GM19099 (cell line): ENCODE measurements around the gene SH3PXD2A.

Source experiments
- POLR2A ChIP-seq: IDR thresholded peaks from 3 replicates; pipeline ENCODE4 v1.6.1; 2011; ENCODE audit warnings: low read depth; ENCODE audit not compliant: insufficient read length; ENCODE audit errors: extremely low read depth

The SH3PXD2A gene

GRCh38 chr10:103582331-103583123, 272.8 kb downstream of the SH3PXD2A start:
- TF ChIP-seq POLR2A = no peak

GRCh38 chr10:103581499-103581898, 273.9 kb downstream of the SH3PXD2A start:
- TF ChIP-seq POLR2A = no peak

- TF ChIP-seq POLR2A = no peak
Measured at GRCh38 chr10:103580430-103580829, 274.9 kb downstream of the SH3PXD2A start.

- TF ChIP-seq POLR2A = no peak
Measured at GRCh38 chr10:103580011-103580410, 275.4 kb downstream of the SH3PXD2A start.

GRCh38 chr10:103578782-103579382, 276.5 kb downstream of the SH3PXD2A start:
- no peak for TF ChIP-seq POLR2A

- TF ChIP-seq POLR2A = no peak
Measured at GRCh38 chr10:103576862-103577261, 278.5 kb downstream of the SH3PXD2A start.

GRCh38 chr10:103576076-103576471, 279.3 kb downstream of the SH3PXD2A start:
- TF ChIP-seq POLR2A = no peak

GRCh38 chr10:103575416-103576075, 279.8 kb downstream of the SH3PXD2A start:
- TF ChIP-seq POLR2A = no peak

- no peak for TF ChIP-seq POLR2A
Measured at GRCh38 chr10:103574097-103575061, 281.0 kb downstream of the SH3PXD2A start.

GRCh38 chr10:103573205-103573487, 282.2 kb downstream of the SH3PXD2A start:
- TF ChIP-seq POLR2A = no peak

- TF ChIP-seq POLR2A = no peak
Measured at GRCh38 chr10:103572347-103573204, 282.8 kb downstream of the SH3PXD2A start.

- TF ChIP-seq POLR2A = no peak
Measured at GRCh38 chr10:103571656-103571975, 283.8 kb downstream of the SH3PXD2A start.

GRCh38 chr10:103570844-103571655, 284.3 kb downstream of the SH3PXD2A start:
- no peak for TF ChIP-seq POLR2A
